GM12801 (cell line): Measurements from ENCODE around the gene TTYH3.

Source experiments
- CTCF ChIP-seq: IDR thresholded peaks from one replicate; pipeline ENCODE4 v1.5.1; 2011; ENCODE audit warnings: control low read depth; ENCODE audit not compliant: insufficient read length; ENCODE audit errors: extremely low read depth

The TTYH3 gene

GRCh38 chr7:2641406-2642393 lies 9.9 kb downstream of the TTYH3 start:
- TF ChIP-seq CTCF, result no peak

- no peak for TF ChIP-seq CTCF
Observed at GRCh38 chr7:2643386-2644219, 11.8 kb downstream of the TTYH3 start.

- no peak for TF ChIP-seq CTCF
Observed at GRCh38 chr7:2644220-2644561, 12.4 kb downstream of the TTYH3 start.

GRCh38 chr7:2644562-2645273 lies 12.9 kb downstream of the TTYH3 start:
- no peak for TF ChIP-seq CTCF

- no peak for TF ChIP-seq CTCF
Observed at GRCh38 chr7:2645274-2645868, 13.6 kb downstream of the TTYH3 start.

- TF ChIP-seq CTCF, result no peak
Observed at GRCh38 chr7:2646336-2646679, 14.5 kb downstream of the TTYH3 start.
